ENCODE results near the gene PEX12.

DNA sequence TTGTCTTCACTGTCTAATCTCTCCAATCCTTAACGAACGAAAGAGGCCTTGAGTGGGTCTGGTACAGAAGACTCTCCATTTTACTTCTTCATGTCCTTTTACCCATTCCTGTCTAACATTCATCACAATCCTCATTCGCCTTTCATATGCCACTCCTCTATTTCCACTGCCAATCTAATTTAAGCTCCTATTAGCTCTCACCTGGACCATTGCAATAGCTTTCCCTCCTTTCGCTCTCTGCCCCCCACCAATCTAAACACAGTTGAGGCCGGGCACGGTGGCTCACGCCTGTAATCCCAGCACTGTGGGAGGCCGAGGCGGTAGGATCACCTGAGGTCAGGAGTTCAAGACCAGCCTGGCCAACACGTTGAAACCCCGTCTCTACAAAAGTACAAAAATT, 11.4 kb downstream of the PEX12 start:
- no peak for TF ChIP-seq CTCF (IDR thresholded peaks at IDR 0.05)
- no peak for TF ChIP-seq POLR2A (IDR thresholded peaks at IDR 0.05)
- TF ChIP-seq EP300 (IDR thresholded peaks at IDR 0.05): no peak
- no peak for TF ChIP-seq POLR2AphosphoS5 (IDR thresholded peaks at IDR 0.05)
